CD4-positive, alpha-beta T cell treated with Interleukin-10 for 1 hour (primary cell): ENCODE results near the gene CCL11.

ENCODE experiments used
- DNase-seq: peaks from one replicate; pipeline ENCODE4 v3.0.0-alpha.2; 2020

Gene CCL11

DNA sequence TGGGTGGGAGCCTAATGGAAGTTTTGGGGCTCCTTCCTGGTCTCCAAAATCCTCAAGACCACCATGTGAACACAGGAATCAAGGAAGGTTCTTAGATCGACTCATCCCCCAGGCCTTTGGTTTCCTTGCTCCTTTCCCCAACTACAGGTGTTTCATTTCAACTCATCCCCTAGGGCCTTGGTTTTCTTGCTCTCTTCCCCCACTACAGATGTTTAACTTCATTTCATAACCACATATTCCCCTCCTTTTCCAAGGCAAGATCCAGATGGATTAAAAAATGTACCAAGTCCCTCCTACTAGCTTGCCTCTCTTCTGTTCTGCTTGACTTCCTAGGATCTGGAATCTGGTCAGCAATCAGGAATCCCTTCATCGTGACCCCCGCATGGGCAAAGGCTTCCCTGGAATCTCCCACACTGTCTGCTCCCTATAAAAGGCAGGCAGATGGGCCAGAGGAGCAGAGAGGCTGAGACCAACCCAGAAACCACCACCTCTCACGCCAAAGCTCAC, at the start of gene CCL11:
CCL11 (plus strand) TSS at position 457 of the 507 bp plus-strand sequence. CDS start 67 bp downstream, outside the sequence.
- DNase-seq, result no peak

DNA sequence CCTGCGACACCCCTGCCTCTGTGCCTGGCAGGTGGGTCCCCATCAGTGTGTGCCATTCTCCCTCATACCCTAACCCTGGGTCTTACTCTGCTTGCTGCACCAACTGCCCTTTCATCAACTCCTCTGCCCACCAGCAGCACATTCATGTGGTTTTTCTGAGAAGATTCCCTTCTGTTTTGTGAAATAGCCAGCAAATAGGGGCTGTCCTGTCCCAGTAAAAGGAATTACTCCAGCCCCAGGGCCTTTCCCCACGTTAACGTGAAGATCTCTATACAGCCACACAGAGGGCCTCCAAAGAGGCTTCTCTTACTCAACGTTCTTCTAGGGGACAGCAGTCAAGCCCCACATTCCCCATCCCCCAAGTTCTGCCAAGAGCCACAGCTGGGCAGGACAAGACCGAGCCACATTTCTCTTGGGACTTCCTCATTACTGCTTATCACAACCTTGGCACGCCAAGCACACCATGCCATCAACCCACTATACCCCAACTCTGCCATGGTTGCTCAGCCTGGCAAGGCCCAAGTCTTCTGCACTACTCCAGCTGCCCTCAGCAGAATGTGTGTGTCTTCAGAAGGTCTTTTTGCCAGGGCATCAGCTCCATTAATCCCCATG, 49.2 kb upstream of the CCL11 start:
- DNase-seq, result no peak

GRCh38 chr17:34237458-34237857, 48.1 kb upstream of the CCL11 start:
- DNase-seq, result no peak

DNA sequence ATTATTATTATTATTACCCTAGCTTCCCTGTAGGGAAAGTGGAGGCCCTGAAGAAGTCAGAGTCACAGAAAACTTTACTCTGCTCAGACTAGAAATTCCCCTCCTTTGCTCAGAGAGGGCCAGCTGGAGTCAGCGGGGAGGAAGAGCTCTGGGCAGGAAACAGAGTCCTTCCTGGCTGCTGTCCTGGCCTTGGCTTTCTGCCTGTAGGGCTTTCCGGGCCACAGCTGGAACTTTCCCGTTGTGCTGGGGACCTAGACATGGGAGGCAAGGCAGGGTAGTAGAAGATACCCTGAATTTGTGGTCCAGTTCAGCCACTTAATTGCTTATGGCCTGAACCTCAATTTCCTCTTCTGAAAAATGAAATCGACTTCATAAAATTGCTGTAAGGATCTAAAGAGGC, 44.5 kb upstream of the CCL11 start:
- no peak for DNase-seq

- peak; percentile 5 for DNase-seq
Observed at GRCh38 chr17:34242587-34243363, 42.8 kb upstream of the CCL11 start.

DNA sequence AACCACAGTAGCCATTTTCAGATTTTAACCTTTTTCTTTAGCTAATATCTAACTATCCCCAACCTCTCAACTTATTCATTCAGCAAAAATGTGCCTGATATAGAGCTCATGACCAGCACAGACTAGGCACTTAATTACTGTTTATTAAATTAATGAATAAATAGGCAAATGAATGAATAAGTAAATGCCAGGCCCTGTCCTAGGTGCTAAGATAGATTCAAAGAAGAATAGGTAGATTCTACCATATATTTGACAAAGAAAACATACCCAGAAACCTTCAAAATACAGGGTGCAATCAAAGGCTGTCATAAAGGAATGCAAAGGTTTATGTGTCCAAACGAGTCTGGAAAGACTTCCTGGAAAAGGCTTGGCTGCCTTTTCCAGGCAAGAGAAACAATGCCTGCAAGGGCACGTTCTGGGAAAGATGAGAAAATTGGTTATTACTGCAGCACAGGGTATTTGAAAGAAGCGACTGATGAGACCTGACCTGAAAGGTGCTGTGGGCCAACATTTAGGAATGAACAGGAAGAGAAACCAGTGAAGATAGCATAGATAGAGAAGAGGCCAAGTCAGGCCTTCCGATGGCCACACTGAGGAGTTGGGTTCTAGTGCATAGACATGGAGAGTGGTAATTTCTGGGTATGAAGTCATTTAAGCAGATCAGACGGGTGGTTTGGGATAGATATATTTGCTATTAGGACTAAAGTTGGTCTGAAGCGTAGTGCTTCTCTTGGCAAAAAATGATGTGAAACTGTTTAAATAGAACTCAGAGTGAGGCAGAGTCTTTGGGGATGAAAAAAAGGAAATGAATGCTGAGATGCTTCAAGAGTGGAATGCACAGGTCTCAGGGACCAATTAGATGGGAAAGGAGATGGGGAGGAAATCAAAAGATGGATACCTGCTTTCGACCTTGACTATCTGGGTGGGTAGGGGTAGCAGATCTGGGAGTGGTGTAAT, 41.9 kb upstream of the CCL11 start:
- no peak for DNase-seq

- DNase-seq, result no peak
Observed at GRCh38 chr17:34245351-34245905, 40.1 kb upstream of the CCL11 start.

DNA sequence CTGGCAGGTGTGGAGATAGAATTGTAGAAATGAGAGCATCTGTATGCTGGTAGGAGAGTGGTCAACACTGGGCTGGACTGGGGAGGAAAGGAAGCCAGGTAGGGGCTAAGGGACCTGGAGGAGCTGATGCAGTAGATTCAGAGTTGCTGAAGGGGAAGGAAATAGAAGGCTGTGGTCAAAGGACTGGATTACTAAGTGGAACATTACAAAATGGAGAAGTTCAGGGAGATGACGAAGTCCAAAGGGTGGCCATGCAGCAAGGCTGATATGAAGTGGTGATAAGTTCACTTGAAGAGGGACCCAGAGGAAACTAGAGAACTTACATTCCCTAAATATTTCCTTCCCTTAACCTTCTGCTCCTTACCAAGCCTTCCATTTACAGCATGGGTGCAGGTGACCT, 39.1 kb upstream of the CCL11 start:
- no peak for DNase-seq

GRCh38 chr17:34246881-34247280, 38.7 kb upstream of the CCL11 start:
- DNase-seq, result no peak

- no peak for DNase-seq
Observed at GRCh38 chr17:34248511-34249024, 37.0 kb upstream of the CCL11 start.

GRCh38 chr17:34249061-34249460, 36.5 kb upstream of the CCL11 start:
- DNase-seq, result no peak

DNA sequence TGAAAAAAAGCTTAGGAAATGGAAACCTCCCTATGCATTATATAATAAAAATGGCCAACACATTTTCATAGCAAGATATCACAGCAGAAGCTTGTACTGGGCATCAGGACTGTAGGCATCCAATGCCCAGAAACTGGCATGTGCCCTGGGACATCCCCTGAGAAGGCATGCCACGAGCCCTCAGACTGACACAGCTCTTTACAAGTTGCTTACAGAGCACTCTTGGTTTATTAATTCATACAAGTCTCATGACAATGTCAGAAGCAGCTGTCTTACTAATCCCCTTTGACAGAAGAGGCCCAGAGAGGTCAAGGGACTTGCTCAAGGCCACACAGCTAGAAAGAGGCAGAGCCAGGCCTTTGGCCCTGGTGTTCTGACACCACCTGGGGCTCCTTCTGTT, 36.1 kb upstream of the CCL11 start:
- DNase-seq, result no peak

DNA sequence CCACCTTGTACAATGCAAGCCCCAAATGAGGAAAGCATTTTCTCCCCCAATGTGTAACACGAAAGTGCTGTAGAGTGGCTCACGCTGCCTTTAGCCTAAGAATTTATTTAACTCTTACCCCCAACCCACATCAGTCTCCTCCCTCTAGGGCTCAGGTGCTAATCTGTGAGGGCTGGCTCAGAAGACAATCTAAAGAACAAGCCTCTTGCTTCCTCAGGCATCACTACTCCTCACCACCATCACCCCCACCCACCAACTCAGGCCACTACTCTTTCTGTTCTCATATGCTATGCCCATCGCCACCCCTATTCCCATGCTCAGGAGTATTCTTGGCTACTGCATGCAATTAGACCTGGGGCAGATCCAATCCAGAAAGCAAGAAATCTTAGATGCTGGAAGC, 34.4 kb upstream of the CCL11 start:
- DNase-seq, result no peak

DNA sequence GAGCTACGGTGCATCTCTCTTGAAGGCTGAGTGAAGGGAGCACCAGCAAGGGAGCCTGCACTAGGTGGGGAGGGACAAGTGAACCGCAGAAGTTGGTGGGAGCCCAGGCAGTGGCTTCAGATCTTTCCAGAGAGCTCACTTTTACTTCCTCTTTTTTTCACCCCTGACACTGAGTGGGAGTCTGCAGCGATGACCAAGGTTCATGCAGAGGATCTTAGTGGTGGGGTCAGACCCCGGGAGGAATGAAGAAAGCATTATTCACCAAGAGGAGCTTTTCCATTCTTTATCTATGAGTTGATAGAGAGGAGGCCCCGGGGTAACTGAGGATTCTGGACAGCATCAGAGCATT, 33.5 kb upstream of the CCL11 start:
- no peak for DNase-seq

- no peak for DNase-seq
Observed at GRCh38 chr17:34252444-34253138, 33.0 kb upstream of the CCL11 start.

GRCh38 chr17:34253139-34253525, 32.4 kb upstream of the CCL11 start:
- no peak for DNase-seq

GRCh38 chr17:34254146-34254545, 31.4 kb upstream of the CCL11 start:
- no peak for DNase-seq

- DNase-seq, result no peak
Observed at GRCh38 chr17:34254651-34255380, 30.7 kb upstream of the CCL11 start, which contains the start of gene CCL2. CCL2 (plus strand) TSS chr17:34255285; CDS start chr17:34255350, 65 bp downstream.

GRCh38 chr17:34255381-34255732, 30.2 kb upstream of the CCL11 start:
- DNase-seq, result no peak

DNA sequence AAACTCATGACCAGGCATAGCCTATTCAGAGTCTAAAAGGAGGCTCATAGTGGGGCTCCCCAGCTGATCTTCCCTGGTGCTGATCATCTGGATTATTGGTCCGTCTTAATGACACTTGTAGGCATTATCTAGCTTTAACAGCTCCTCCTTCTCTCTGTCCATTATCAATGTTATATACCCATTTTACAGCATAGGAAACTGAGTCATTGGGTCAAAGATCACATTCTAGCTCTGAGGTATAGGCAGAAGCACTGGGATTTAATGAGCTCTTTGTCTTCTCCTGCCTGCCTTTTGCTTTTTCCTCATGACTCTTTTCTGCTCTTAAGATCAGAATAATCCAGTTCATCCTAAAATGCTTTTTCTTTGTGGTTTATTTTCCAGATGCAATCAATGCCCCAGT, 29.7 kb upstream of the CCL11 start:
- no peak for DNase-seq

DNA sequence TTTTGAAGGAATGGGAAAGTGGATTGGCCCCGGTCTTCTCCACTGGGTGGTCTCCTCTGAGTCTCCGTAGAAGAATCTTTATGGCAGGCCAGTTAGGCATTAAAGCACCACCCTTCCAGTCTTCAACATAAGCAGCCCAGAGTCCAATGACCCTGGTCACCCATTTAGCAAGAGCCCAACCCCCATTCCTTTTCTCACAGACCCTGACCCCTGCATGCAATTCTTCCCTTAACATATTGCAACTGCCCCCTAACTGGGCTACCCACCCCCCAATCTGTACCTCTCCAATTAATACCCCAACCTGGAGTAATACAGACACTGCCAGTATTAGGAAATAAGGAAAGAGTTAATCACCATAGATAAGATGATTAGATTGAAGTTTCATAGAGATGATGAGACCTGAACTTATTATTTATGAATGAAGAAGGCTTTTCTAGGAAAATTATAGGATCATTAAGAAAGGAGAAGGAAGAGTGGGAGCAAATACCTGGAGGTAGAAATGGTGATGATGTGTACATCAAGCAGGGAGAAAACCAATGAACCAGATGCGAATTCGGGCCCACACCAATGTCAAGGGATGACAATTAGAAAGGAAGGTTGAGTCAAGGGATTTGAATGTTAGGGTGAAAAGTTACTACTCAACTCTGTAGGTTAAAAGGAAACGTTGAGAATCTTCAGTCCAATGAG, 28.1 kb upstream of the CCL11 start:
- no peak for DNase-seq
